Activated B cell treated with CpG ODN at 0.5 μM for 24 hours (primary cell): ENCODE measurements around the gene BCKDHA. TPM values are rescaled to one million over a fixed set of nuclear protein-coding genes. Genes with fewer than 3 reads are reported as not detected.

ENCODE experiments used
- total RNA-seq: library from RNA; stranded (reverse); gene quantifications from 2 replicates; pipeline ENCODE4 v1.2.3, GENCODE V29; 2022

BCKDHA gene
- total RNA-seq, 1 donor from 2014 or later, result 22.2 TPM

Other genes with a start within 250 kb of the BCKDHA start
- gene CYP2S1, start 204.6 kb upstream of the BCKDHA start, total RNA-seq, result not detected in 2 replicates
- not detected in 2 replicates for gene AXL, start 178.6 kb upstream of the BCKDHA start, total RNA-seq
- gene HNRNPUL1, start 133.4 kb upstream of the BCKDHA start, total RNA-seq, result 235 and 244 TPM in 2 replicates
- gene CCDC97, start 87.6 kb upstream of the BCKDHA start, total RNA-seq, result 61.7 and 65.3 TPM in 2 replicates
- 80.7 and 88.5 TPM in 2 replicates for gene TGFB1, start 43.9 kb upstream of the BCKDHA start, total RNA-seq
- gene B9D2, start 33.7 kb upstream of the BCKDHA start, total RNA-seq, result 11.7 and 14.2 TPM in 2 replicates
- gene TMEM91, start 21.3 kb upstream of the BCKDHA start, total RNA-seq, result 3.7 and 4.6 TPM in 2 replicates
- 30.1 and 31.6 TPM in 2 replicates for gene EXOSC5, start 459 bp upstream of the BCKDHA start, total RNA-seq
- 0.10 and 0.24 TPM in 2 replicates for gene B3GNT8, start 29.6 kb downstream of the BCKDHA start, total RNA-seq
- 38.2 and 45.7 TPM in 2 replicates for gene DMAC2, start 42.1 kb downstream of the BCKDHA start, total RNA-seq
- gene ERICH4, start 45.3 kb downstream of the BCKDHA start, total RNA-seq, result not detected in 2 replicates
- 11.7 and 12.0 TPM in 2 replicates for gene CEACAM21, start 178.3 kb downstream of the BCKDHA start, total RNA-seq
- gene CEACAM4, start 229.3 kb downstream of the BCKDHA start, total RNA-seq, result not detected in 2 replicates